ENCODE measurements around the gene CTRL.

GRCh38 chr16:67927131-67927941 lies 4.3 kb downstream of the CTRL start:
- TF ChIP-seq POLR2AphosphoS5 (IDR thresholded peaks at IDR 0.05; ENCODE audit: low read depth, low read length) (no peak), REST (IDR thresholded peaks at IDR 0.05; ENCODE audit: insufficient read depth in 1 of 2, low read depth in 2 of 2, low read length in 1 of 2) (no peak), CTCF (IDR thresholded peaks at IDR 0.05) (no peak)
